Neural progenitor cell (in vitro differentiated cells): ENCODE data around the gene PIAS2. TPM values are rescaled to one million over a fixed set of nuclear protein-coding genes. Genes with fewer than 3 reads are reported as not detected.

ENCODE experiments used
- DNase-seq: peaks from one replicate; pipeline ENCODE4 v3.0.0-alpha.2; 2016; ENCODE audit warnings: low spot score
- H2AFZ ChIP-seq: fragments of 200-600 bp; sonication (generic); replicated peaks from 2 replicates; pipeline ENCODE4 v1.6.1; 2016; ENCODE audit warnings: antibody characterized with exemption
- H3F3A ChIP-seq: fragments of 200-600 bp; sonication (generic); 2 replicates; pipeline ENCODE4 v1.6.1; 2016; ENCODE audit warnings: antibody characterized with exemption, low read depth
- H3K27ac ChIP-seq: fragments of 200-600 bp; sonication (generic); 2 replicates; pipeline ENCODE4 v1.5.1; 2016; ENCODE audit warnings: mild to moderate bottlenecking
- H3K27me3 ChIP-seq: fragments of 200-600 bp; sonication (generic); 2 replicates; pipeline ENCODE4 v1.6.1; 2016; ENCODE audit warnings: mild to moderate bottlenecking, moderate library complexity
- H3K36me3 ChIP-seq: fragments of 200-600 bp; sonication (generic); 2 replicates; pipeline ENCODE4 v1.5.1; 2016
- H3K4me1 ChIP-seq: fragments of 200-600 bp; sonication (generic); 2 replicates; pipeline ENCODE4 v1.6.1; 2016; ENCODE audit warnings: mixed run types
- H3K4me2 ChIP-seq: fragments of 200-600 bp; sonication (generic); 2 replicates; pipeline ENCODE4 v1.6.1; 2016
- H3K4me3 ChIP-seq: fragments of 200-600 bp; sonication (generic); 2 replicates; pipeline ENCODE4 v1.5.1; 2016
- H3K79me2 ChIP-seq: fragments of 200-600 bp; sonication (generic); 2 replicates; pipeline ENCODE4 v1.6.1; 2016; ENCODE audit warnings: low read depth
- H3K9ac ChIP-seq: fragments of 200-600 bp; sonication (generic); 2 replicates; pipeline ENCODE4 v1.6.1; 2016
- H3K9me3 ChIP-seq: fragments of 200-600 bp; sonication (generic); 2 replicates; pipeline ENCODE4 v1.5.1; 2016; ENCODE audit warnings: low read depth
- H4K20me1 ChIP-seq: fragments of 200-600 bp; sonication (generic); 2 replicates; pipeline ENCODE4 v1.6.1; 2016; ENCODE audit warnings: low read depth
- H3K27ac Mint-ChIP-seq: 3 replicates; pipeline ENCODE4 v1.8.0; 2021; ENCODE audit warnings: mixed read lengths
- H3K27me3 Mint-ChIP-seq: 2 replicates; pipeline ENCODE4 v1.8.0; 2022; ENCODE audit warnings: low read depth, mild to moderate bottlenecking, inconsistent platforms, moderate library complexity, mixed read lengths; ENCODE audit not compliant: insufficient read depth
- H3K36me3 Mint-ChIP-seq: 3 replicates; pipeline ENCODE4 v1.8.0; 2021; ENCODE audit warnings: mixed read lengths
- H3K4me1 Mint-ChIP-seq: 3 replicates; pipeline ENCODE4 v1.8.0; 2021; ENCODE audit warnings: mixed read lengths
- H3K4me3 Mint-ChIP-seq: 3 replicates; pipeline ENCODE4 v1.8.0; 2021; ENCODE audit warnings: mild to moderate bottlenecking, moderate library complexity, mixed read lengths
- H3K9me3 Mint-ChIP-seq: 3 replicates; pipeline ENCODE4 v1.8.0; 2020; ENCODE audit warnings: mixed read lengths
- EZH2 ChIP-seq: fragments of 200-600 bp; sonication (generic); IDR thresholded peaks from 2 replicates; pipeline ENCODE4 v1.6.1; 2017; ENCODE audit warnings: antibody characterized with exemption, mild to moderate bottlenecking, moderate library complexity
- EZH2phosphoT487 ChIP-seq: fragments of 200-600 bp; sonication (generic); IDR thresholded peaks from 2 replicates; pipeline ENCODE4 v1.6.1; 2017; ENCODE audit warnings: antibody characterized with exemption
- total RNA-seq: library from RNA; depleted of rRNA; stranded (reverse); fragments of >200 nt; gene quantifications from 2 replicates; pipeline ENCODE4 v1.2.3, GENCODE V29; 2015; ENCODE audit warnings: low replicate concordance
- TF ChIP-seq, protein P1 (sequence below): fragments of 200-600 bp; sonication (generic); IDR thresholded peaks from 2 replicates; pipeline ENCODE4 v1.5.1; 2017; ENCODE audit warnings: antibody characterized with exemption, mild to moderate bottlenecking

The PIAS2 gene
- total RNA-seq, 1 donor from 2014 or later, result 39.4 TPM

- H3K36me3 Mint-ChIP-seq, result peaks cover 29% of the 10 kb centered on the region
- H3K27ac Mint-ChIP-seq, result no peak overlapping the region
- Histone ChIP-seq H3K27ac (no peak overlapping the region), H2AFZ (no peak overlapping the region), H3K36me3 (peaks cover 3% of the 10 kb centered on the region), H3K9ac (no peak overlapping the region), H3K4me1 (peaks cover 26% of the 10 kb centered on the region), H4K20me1 (peaks cover 34% of the 10 kb centered on the region), H3K4me3 (no peak overlapping the region), H3K4me2 (no peak overlapping the region), H3K9me3 (peaks cover 4% of the 10 kb centered on the region), H3K27me3 (no peaks in the 10 kb centered on the region), H3K79me2 (peaks cover 100% of the 10 kb centered on the region), H3F3A (no peaks in the 10 kb centered on the region)
- no peak overlapping the region for H3K4me3 Mint-ChIP-seq
- H3K4me1 Mint-ChIP-seq, result peaks cover 21% of the 10 kb centered on the region
- H3K27me3 Mint-ChIP-seq, result peaks cover 4% of the 10 kb centered on the region
- TF ChIP-seq EZH2 (no peak), EZH2phosphoT487 (no peak)
- TF ChIP-seq, protein P1, sequence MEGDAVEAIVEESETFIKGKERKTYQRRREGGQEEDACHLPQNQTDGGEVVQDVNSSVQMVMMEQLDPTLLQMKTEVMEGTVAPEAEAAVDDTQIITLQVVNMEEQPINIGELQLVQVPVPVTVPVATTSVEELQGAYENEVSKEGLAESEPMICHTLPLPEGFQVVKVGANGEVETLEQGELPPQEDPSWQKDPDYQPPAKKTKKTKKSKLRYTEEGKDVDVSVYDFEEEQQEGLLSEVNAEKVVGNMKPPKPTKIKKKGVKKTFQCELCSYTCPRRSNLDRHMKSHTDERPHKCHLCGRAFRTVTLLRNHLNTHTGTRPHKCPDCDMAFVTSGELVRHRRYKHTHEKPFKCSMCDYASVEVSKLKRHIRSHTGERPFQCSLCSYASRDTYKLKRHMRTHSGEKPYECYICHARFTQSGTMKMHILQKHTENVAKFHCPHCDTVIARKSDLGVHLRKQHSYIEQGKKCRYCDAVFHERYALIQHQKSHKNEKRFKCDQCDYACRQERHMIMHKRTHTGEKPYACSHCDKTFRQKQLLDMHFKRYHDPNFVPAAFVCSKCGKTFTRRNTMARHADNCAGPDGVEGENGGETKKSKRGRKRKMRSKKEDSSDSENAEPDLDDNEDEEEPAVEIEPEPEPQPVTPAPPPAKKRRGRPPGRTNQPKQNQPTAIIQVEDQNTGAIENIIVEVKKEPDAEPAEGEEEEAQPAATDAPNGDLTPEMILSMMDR, result no peak
- H3K9me3 Mint-ChIP-seq, result peaks cover 11% of the 10 kb centered on the region
- no peak for DNase-seq
Observed at GRCh38 chr18:46910856-46911255, 6.5 kb downstream of the PIAS2 start.

GRCh38 chr18:46909497-46909896 is 7.8 kb downstream of the PIAS2 start:
- Mint-ChIP-seq H3K4me3 (no peak overlapping the region), H3K27me3 (peaks cover 2% of the 10 kb centered on the region), H3K36me3 (peaks cover 36% of the 10 kb centered on the region), H3K27ac (no peak overlapping the region), H3K9me3 (peaks cover 18% of the 10 kb centered on the region), H3K4me1 (peaks cover 9% of the 10 kb centered on the region)
- peaks cover 20% of the 10 kb centered on the region for H4K20me1 ChIP-seq
- peaks cover 3% of the 10 kb centered on the region for H3K36me3 ChIP-seq
- no peak overlapping the region for H3K4me3 ChIP-seq
- no peak for DNase-seq
- no peak overlapping the region for H3K27ac ChIP-seq
- H3K27me3 ChIP-seq, result no peaks in the 10 kb centered on the region
- TF ChIP-seq EZH2phosphoT487 (no peak), EZH2 (no peak)
- TF ChIP-seq, protein P1, result no peak
- H3K4me1 ChIP-seq, result peaks cover 12% of the 10 kb centered on the region
- H3K4me2 ChIP-seq, result no peak overlapping the region
- H3F3A ChIP-seq, result no peaks in the 10 kb centered on the region
- H3K9ac ChIP-seq, result no peak overlapping the region
- H3K9me3 ChIP-seq, result peaks cover 5% of the 10 kb centered on the region
- H2AFZ ChIP-seq, result no peak overlapping the region
- H3K79me2 ChIP-seq, result peaks cover 100% of the 10 kb centered on the region

- Histone ChIP-seq H3K79me2 (peaks cover 97% of the 10 kb centered on the region), H3K4me2 (no peak overlapping the region), H4K20me1 (no peaks in the 10 kb centered on the region), H3K27me3 (no peaks in the 10 kb centered on the region), H3K9ac (no peak overlapping the region), H3K9me3 (peaks cover 5% of the 10 kb centered on the region), H3K27ac (no peak overlapping the region), H2AFZ (no peak overlapping the region), H3K36me3 (peaks cover 3% of the 10 kb centered on the region), H3F3A (peaks cover 11% of the 10 kb centered on the region), H3K4me3 (no peak overlapping the region), H3K4me1 (peaks cover 11% of the 10 kb centered on the region)
- peaks cover 9% of the 10 kb centered on the region for H3K4me1 Mint-ChIP-seq
- no peak overlapping the region for H3K4me3 Mint-ChIP-seq
- peaks cover 49% of the 10 kb centered on the region for H3K36me3 Mint-ChIP-seq
- peaks cover 2% of the 10 kb centered on the region for H3K27me3 Mint-ChIP-seq
- H3K27ac Mint-ChIP-seq, result no peak overlapping the region
- TF ChIP-seq EZH2phosphoT487 (no peak), EZH2 (no peak)
- TF ChIP-seq, protein P1, result no peak
- DNase-seq, result no peak
- peaks cover 32% of the 10 kb centered on the region for H3K9me3 Mint-ChIP-seq
Observed at GRCh38 chr18:46903406-46903805, 13.9 kb downstream of the PIAS2 start.
